Cerebellar nuclear complex (tissue), 1 donor: Measurements from ENCODE around the gene LAMA5.

Experiments used
- DNase-seq, 2 experiments: peaks; one replicate each; lab custom pipeline; 2025; lab: John Stamatoyannopoulos, UW

Gene LAMA5

GRCh38 chr20:62267543-62267942 is 99.6 kb downstream of the LAMA5 start:
- no peak for DNase-seq

DNA sequence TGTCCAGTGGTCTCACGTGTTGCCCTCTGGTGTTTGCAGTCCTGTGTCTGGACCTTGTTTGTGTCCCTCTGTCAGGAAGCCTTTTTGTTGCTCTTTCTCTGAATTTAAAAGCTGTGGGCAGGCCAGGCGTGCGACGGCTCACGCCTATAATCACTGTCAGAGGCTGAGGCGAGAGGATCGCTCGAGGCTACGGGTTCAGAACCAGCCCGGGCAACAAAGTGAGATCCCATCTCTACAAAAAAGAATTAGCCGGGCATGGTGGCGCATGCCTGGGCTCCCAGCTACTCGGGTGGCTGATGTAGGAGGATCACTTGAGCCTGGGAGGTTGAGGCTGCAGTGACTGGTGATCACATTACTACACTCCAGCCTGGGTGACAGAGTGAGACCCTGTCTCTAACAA is 100.3 kb downstream of the LAMA5 start:
- no peak for DNase-seq

- no peak for DNase-seq
Observed at GRCh38 chr20:62266340-62266739, 100.8 kb downstream of the LAMA5 start.

DNA sequence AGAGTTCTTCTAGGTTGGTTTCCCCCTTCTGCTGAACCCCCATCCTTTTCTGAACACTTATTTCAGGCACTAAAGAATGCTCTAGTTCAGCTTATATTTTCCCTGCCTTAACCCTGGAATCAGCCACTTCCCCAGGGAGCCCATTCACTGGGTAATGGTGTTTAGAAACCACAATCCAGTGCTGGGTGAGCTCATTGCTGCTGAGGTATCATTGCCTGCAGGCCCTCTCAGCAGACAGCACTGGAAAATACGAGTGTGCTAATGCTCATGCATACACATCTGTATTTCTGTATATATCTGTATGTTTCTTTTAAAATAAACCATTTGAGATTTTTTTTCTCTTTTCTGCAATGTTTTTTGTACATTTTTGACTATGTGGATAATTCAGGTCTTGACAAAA is 101.7 kb downstream of the LAMA5 start:
- no peak for DNase-seq

GRCh38 chr20:62263396-62263795 is 103.7 kb downstream of the LAMA5 start:
- DNase-seq: no peak

DNA sequence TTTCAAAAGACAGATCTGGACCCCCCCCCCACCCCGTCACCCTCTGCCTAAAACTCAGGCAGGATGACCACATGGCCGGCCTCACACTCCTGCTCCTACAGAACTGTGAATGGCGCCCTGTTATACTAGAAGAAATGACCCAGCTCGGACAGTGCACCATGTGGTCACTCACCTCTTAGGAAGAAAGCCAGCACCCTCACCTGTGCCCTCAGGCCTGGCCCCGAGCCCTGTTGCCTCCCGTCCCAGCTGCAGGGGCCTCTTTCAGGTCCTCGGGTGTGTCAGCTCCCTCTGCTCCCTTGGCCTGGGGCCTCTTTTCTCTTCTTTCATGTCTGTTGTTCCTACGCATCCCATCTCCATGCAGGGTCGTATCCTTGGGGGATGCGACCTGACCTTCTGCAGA is 105.0 kb downstream of the LAMA5 start:
- DNase-seq: no peak

DNA sequence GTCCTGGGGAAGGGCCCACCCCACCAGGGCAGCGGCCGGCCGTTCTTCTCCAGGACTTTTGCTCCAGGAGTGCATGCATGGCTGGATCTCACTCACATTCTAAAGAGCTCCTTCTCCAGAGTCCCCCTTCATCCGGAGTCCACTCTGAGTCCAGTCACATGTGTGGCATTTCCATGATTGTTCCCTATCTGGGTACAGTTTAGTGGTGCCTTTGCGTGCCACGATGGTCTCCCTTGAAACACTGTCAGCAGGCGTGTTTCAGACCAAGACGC is 107.9 kb downstream of the LAMA5 start:
- no peak for DNase-seq
